ENCODE measurements around the gene CXCL8. TPM values are rescaled to one million over a fixed set of nuclear protein-coding genes. Genes with fewer than 3 reads are reported as not detected.

The CXCL8 gene
- polyA plus RNA-seq, 2 of the 4 experiments (the other 2 are of a cell fraction): 4.4 to 57.2 TPM

DNA sequence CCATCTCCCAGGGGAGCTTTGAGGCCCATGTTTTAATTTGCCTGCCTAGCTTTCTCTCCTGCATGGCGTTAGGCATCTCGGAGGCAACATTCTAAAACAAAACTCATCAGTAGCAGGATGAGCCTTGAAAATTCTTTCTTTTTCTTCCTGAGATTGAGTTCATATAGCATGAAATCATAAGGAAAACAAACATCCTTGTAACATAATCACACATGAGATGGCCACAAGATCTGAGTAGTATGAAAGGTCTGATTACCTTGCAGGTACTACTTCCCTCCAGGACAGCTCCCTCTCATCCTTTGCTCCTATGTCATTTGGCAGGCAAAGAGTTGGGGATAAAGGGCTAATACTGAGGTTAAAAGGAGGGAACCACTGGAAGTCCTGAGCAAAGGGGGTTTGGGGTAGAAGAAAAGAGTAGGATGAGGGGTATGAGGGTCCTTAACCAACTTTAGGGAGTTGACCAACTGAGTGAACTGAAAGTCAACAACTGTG is 37.5 kb upstream of the CXCL8 start:
- Histone ChIP-seq H3K9me3 (0 out of 3 replicates have a peak, but pooled peaks cover 3% of the 10 kb centered on the region), H3K4me1 (peaks cover 56% of the 10 kb centered on the region), H3K27ac (peak overlapping the region; percentile 87 to 91), H3K4me2 (peak overlapping the region; percentile 2; the same call in 1 of the 3 replicates), H3K4me3 (no peak overlapping the region)
- no peak for TF ChIP-seq TP53 (CRISPR knock-in tag; IDR thresholded peaks at IDR 0.05)
- TF ChIP-seq JUNB (IDR thresholded peaks at IDR 0.05): no peak
- no peak for TF ChIP-seq POLR2AphosphoS2 (conservative IDR thresholded peaks at IDR 0.05; ENCODE audit: low read length)
- no peak for TF ChIP-seq RAD21 (conservative IDR thresholded peaks at IDR 0.05 in 1 of 2, IDR thresholded peaks at IDR 0.05 in 1 of 2)
- no peak for TF ChIP-seq HOXA7 (CRISPR knock-in tag; IDR thresholded peaks at IDR 0.05)
- TF ChIP-seq ESRRA (IDR thresholded peaks at IDR 0.05; ENCODE audit: borderline replicate concordance, low read length): no peak
- no peak for TF ChIP-seq FOSL2 (IDR thresholded peaks at IDR 0.05)
- TF ChIP-seq FOSL2 (CRISPR knock-in tag; IDR thresholded peaks at IDR 0.05): no peak
- no peak for TF ChIP-seq BHLHE40 (IDR thresholded peaks at IDR 0.05; ENCODE audit: low read depth, low read length)
- FAIRE-seq (no peak), DNase-seq (ENCODE audit: low read depth in 1 of 2, low spot score in 1 of 2) (no peak), ATAC-seq (no peak)
- WGBS (ENCODE audit: missing lambda C conversion rate): 90% methylated on average over 2 of the region's 2 CpGs
- CTCF ChIA-PET: interaction anchor here (0.8 to 2.1 kb wide), 2 partner anchors 27 to 32 kb away, joined by 3 to 7 read pairs; no protein-coding TSS in a partner anchor
- POLR2A ChIA-PET: no interaction called here

DNA sequence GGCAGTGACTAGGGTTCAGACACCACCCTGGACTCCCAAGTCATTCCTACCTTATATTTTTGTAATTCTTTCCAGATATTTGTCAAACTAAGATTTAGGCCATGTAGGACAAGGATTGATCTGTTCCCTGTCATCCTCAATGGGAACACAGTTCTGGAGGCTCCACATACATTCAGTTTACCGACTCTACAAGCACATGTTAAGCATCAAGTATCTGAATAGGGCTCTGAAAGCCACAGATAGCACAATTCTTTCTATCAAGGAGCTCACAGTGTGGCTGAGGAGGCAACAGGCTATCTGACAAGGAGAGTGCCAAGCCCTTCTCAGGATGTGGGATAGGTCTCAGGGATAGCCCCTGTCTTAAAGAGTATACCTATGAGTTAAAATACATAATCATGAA is 37.0 kb upstream of the CXCL8 start:
- Histone ChIP-seq H3K27ac (peak overlapping the region; percentile 87 to 91), H3K4me2 (peak overlapping the region; percentile 2; the same call in 1 of the 3 replicates), H3K4me3 (no peak overlapping the region), H3K4me1 (peaks cover 57% of the 10 kb centered on the region), H3K9me3 (0 out of 3 replicates have a peak, but pooled peaks cover 3% of the 10 kb centered on the region)
- TF ChIP-seq, protein P1, sequence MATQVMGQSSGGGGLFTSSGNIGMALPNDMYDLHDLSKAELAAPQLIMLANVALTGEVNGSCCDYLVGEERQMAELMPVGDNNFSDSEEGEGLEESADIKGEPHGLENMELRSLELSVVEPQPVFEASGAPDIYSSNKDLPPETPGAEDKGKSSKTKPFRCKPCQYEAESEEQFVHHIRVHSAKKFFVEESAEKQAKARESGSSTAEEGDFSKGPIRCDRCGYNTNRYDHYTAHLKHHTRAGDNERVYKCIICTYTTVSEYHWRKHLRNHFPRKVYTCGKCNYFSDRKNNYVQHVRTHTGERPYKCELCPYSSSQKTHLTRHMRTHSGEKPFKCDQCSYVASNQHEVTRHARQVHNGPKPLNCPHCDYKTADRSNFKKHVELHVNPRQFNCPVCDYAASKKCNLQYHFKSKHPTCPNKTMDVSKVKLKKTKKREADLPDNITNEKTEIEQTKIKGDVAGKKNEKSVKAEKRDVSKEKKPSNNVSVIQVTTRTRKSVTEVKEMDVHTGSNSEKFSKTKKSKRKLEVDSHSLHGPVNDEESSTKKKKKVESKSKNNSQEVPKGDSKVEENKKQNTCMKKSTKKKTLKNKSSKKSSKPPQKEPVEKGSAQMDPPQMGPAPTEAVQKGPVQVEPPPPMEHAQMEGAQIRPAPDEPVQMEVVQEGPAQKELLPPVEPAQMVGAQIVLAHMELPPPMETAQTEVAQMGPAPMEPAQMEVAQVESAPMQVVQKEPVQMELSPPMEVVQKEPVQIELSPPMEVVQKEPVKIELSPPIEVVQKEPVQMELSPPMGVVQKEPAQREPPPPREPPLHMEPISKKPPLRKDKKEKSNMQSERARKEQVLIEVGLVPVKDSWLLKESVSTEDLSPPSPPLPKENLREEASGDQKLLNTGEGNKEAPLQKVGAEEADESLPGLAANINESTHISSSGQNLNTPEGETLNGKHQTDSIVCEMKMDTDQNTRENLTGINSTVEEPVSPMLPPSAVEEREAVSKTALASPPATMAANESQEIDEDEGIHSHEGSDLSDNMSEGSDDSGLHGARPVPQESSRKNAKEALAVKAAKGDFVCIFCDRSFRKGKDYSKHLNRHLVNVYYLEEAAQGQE (IDR thresholded peaks at IDR 0.05): no peak
- TF ChIP-seq HEYL (CRISPR knock-in tag; IDR thresholded peaks at IDR 0.05) (no peak), CBX8 (IDR thresholded peaks at IDR 0.05) (no peak), RCOR1 (IDR thresholded peaks at IDR 0.05; ENCODE audit: low read depth, low read length) (no peak), ZNF302 (CRISPR knock-in tag; IDR thresholded peaks at IDR 0.05) (no peak), HOXB5 (CRISPR knock-in tag; IDR thresholded peaks at IDR 0.05) (no peak), PBX3 (IDR thresholded peaks at IDR 0.05) (no peak), RFX5 (IDR thresholded peaks at IDR 0.05) (no peak)
- TF ChIP-seq, protein P2, sequence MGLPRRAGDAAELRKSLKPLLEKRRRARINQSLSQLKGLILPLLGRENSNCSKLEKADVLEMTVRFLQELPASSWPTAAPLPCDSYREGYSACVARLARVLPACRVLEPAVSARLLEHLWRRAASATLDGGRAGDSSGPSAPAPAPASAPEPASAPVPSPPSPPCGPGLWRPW (IDR thresholded peaks at IDR 0.05): no peak
- FAIRE-seq (no peak), DNase-seq (ENCODE audit: low read depth in 1 of 2, low spot score in 1 of 2) (no peak), ATAC-seq (no peak)
- POLR2A ChIA-PET: no interaction called here
- CTCF ChIA-PET: interaction anchor here (2.1 kb wide), 1 partner anchor 26 kb away, joined by 7 read pairs; no protein-coding TSS in a partner anchor
- WGBS (ENCODE audit: missing lambda C conversion rate): 92% methylated on average over 1 of the region's 1 CpG

Data from A549 (cell line).